Stimulated activated CD4-positive, alpha-beta T cell treated with anti-CD3 and anti-CD28 coated beads, TNF-alpha, amount 100 ng/mL, for 24 hours (primary cell): ENCODE results near the gene RAB30.

Experiments
- DNase-seq, 3 experiments: peaks; one replicate each; pipeline ENCODE4 v3.0.0-alpha.2; 2020; ENCODE audit warnings: low read depth in 3 of 3

The RAB30 gene, protein sequence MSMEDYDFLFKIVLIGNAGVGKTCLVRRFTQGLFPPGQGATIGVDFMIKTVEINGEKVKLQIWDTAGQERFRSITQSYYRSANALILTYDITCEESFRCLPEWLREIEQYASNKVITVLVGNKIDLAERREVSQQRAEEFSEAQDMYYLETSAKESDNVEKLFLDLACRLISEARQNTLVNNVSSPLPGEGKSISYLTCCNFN

DNA sequence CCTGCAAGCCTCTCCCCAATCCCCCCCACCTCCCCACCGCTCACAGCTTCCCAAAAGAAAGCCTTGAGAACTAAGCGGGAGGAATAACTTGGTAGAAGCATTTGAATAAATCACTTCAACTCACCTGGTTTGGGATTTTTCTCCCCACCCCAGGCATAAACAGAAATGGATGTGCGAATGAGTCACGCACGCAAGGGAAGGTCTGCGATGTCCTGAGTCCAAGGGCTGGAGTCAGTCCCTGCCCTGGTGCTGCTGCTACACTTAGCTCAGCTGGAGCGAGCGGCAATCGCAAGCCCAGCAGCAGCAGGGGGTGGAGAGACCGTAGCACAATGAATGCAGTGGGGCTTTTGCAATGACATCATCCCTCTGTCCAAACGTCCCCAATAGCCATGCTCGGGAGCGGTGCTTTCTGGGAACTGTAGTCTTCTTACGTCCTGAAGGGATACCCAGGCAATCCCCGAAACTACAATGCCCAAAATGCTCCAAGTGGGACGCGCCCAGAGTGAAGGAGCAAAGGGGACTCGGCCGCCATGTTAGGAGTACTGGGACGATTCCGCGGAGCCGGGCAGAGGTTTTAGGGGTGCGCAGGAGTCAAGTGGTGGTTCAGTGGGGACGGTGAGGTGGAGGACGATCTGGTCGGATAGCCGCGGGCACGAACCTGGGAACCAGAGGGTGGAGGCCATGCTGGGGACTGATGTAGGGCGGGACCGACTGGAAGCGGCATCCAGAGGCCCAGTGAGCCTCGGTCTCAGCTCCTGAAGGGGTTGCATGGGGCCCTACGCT is at the start of gene RAB30:
Gene RAB30 (minus strand): TSS at position 331 of the 783 bp plus-strand sequence. CDS start 74,581 bp downstream, outside the sequence.
- DNase-seq = peak; percentile 82 to 94 (median 89)

DNA sequence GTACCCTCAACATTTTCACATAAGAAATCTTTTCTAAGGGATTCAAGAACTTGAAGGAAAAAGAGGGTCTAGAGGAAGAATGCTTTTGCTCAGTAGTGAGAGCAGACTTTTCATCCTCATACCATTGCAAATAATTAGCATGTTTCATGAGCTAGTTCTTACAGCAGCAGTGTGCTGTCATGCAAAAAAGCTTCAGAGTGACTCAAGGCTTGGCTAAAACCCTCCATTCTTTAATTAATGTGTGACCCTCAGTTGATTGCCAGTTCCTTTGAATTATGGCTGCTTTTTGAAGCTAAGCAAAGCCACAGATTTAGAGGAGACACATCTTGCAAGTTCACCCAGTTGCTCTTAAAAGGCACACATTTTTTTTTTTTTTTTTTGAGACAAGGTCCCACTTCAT is 48.6 kb upstream of the RAB30 start:
- no peak for DNase-seq

DNA sequence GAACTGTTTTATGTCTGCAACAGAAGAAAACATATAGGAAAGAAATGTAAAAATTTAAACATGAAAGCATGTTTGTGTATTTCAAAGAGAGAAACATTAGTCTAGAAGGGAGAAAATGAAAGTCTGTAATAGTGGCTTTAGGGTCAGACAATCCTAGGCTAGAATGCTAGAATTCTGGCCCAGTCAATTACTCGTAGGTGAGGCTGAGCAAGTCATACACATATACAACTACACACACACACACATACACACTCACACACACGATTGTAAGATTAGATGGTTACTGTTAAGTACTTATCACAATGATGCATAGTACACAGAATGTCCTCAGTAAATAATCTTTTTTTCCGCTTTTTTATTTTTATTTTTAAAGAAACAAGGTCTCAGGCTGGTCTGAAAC is 47.5 kb upstream of the RAB30 start:
- no peak for DNase-seq

DNA sequence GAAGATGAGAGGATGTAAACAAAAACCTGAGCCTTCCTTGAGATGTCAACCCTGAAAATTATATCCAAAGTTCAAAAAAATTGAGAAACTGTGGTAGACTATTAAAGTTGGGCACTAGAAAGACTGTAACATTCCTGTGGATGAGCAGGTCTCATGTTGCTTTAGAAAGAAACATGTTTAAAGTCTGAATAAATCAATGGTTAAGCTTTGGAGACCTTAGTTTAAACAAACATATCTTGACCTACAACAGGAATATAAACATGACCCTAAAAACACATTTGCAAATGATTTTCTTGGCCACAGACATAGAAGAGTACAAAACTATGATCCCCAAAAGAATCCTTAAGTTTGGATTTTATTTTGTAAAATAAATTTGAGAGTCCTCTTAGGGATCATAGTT is 47.1 kb upstream of the RAB30 start:
- DNase-seq = no peak

DNA sequence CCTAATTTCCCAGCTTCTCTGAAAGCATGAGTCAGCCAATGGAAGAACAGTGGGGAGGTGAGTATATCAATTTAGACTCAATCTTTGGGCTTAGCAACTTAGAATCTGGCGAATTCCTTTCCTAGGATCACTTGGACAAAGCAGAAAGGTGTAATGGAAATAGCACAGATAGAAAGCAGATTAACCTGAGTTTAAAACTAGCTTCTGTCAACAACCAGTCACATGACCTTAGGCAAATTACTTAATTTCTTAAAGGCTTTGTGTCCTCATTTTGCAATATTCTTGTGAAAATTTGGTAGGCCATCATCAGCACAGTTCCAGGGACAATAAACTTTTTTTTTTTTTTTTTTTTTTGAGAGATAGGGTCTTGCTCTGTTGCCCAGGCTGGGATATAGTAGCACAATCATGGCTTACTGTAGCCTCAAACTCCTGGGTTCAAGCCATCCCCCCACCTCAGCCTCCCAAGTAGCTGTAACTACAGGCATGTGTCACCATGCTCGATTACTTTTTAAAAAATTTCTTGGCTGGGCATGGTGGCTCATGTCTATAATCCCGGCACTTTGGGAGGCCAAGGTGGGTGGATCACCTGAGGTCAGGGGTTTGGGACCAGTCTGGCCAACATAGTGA is 44.4 kb upstream of the RAB30 start:
- DNase-seq = no peak

DNA sequence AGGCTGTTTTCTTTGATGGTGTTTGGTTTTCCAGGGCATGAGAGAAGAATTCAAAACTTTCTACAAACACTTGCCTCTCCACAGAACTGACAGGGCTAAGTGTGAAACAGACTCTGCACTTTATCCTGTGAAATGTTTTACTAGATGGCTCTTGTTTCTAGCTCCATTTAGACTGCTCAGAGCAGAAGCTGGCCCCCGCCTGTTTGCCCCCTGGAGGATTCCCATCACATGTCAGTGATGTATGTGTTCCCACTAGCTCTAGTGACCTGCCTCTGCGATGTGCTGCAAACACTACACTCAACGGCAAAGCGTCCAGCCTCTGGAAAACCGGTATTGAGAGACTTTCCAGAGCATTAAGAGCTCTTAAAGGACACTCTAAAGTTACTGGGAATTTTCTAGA is 43.9 kb upstream of the RAB30 start:
- no peak for DNase-seq

DNA sequence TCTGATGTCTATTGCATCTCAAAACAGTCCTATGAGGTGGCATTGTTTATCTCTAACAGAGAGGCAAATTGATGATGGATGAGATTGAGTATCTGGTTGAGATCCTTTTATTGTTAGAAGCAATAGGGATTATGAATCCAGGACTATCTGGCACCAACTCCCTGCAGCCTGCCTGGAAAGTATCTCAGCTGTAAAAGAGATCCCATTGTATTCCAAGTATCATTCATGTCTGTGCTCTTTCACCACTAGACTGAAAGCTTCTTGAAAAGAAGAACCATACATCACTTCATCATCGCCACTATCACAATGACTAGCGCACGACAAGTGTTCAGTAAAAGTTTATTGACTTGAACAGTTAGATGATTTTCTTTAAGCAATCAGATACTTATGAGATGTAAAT is 43.3 kb upstream of the RAB30 start:
- no peak for DNase-seq

DNA sequence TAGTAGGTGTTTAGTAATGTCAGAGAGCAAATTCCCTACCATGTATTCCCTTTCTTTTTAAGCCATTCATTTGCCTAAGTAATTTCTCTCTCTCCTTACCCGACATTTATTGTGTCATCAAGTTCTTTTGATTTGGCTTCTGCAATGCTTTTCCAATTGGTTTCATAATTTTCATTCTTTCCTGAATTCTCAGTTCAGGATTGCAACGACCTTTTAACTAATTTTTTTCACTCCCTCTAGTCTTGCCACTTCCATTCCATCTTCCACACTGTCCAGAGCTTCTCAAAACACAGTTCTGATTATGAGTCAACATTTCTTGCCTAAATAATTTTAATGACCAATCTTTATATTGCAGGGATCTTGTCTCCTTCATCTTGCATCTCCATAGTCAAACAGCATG is 41.2 kb upstream of the RAB30 start:
- DNase-seq = no peak

DNA sequence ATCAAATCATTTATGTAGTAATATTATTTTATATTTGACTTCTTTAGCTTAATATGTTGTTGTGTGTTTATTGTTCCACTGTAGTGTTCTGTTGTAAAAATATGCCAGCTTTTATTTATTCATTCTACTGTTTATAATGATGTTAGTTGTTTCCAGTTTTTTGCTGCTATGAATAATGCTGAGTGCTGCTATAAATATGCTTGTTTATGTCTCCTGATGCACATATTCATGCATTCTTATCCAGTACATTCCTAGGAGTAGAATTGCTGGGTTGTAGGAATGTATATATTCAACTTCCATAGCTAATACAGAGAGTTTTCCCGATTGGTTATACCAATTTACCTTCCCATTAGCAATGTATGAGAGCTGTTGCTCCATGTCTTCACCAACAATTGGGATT is 33.5 kb upstream of the RAB30 start:
- DNase-seq = no peak

DNA sequence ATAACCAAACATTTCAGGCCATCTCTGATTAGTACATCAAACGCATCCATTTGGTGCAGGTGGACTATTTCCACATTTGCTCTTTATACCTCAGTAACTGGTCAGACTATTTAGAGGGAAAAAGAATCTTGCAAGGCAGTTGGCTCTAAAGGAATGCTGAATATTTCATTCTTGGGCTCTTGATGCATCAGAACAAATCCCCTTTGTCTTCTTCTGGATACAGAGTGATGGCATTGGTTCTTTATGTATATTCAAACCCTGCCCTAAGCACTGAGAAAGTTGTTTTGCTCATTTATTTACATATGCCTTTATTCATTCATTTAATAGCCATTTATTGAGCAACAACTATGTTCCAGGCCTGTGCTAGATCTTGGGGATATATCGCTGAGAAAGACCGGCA is 31.1 kb upstream of the RAB30 start:
- DNase-seq = no peak

DNA sequence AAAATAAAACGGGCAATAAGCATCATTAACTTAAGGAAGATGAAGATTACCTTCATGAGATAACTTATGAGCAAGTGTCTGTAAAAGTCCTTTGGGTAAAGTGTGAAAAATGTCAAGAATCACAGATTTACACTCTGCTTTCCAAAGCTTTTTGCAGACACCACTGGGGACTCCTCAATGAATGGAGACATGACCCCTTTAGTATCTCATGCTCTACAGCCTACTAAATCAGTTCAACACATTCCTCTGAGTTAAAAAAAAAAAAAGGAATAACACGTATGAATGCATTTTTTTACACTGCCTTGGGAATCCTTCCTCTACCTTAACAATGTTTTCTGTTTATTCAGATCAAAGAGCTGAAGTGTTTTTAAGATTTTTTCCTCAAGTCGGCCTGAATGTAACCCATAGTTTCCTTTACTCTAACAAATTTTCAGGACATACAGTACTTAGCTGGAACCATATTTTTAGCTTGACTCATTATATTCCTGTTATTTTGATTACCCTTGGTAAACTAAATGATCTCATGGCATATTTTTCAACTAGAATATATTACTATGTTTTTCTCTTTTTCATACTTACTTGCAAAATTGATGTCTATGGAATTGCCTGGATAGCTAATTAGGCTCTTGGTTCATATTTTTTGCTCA is 25.9 kb upstream of the RAB30 start:
- DNase-seq = no peak

DNA sequence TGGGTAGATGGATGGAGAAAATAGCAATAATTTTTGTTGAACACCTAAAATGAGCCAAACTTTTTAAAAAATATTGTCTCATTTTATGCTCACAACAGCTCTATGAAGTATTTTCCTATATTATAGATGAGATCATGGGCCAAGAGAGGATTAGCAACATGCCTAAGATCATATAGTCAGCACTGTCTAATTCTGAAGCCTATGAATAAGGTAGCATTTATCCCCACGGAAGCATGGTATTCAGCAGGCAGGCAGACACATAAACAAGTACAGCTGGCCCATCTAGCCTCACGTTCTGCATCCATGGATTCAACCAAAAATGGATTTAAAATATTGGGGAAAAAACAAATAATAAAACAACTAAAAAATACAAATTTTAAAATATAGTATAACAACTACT is 21.9 kb upstream of the RAB30 start:
- no peak for DNase-seq

DNA sequence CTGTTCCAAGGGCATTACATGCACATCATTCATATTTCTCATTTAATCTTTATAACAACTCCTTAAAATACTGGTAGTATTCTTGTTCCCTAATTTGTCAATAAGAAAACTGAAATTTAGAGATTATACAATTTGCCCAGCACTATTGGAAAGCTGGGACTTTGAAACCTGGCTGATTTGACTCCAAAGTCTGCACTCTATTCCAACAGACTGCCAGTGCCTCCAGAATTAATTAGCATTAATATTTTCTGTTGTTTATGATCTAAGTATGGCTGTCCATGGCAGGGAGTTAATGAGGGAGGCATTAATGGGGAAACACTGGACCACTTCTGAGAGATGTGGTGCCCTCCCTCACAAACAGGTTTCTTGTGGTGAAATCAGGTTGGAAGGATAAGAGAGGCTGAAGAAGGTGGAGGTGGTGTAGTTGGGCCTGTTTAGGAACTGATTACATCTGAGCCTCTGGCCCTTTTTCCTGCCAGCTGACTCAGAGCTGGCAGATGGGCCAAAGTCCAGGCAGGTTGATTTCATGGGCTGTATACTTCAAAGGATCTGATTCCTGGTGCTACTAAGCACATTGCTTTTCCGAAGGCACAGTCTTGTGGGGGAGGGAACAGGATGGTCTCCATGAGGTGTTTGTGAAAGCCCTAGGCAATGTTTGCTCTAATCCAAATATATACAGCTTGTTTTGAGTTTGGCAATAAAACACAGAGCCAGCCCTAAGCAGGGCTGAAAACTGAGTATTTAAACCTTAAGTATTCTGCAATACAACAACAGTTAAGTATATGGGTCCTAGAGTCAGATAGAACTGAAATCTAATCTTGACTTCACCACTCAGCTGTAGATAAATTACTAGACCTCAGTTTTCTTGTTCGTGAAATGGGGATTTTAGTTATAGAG is 21.0 kb upstream of the RAB30 start:
- no peak for DNase-seq

DNA sequence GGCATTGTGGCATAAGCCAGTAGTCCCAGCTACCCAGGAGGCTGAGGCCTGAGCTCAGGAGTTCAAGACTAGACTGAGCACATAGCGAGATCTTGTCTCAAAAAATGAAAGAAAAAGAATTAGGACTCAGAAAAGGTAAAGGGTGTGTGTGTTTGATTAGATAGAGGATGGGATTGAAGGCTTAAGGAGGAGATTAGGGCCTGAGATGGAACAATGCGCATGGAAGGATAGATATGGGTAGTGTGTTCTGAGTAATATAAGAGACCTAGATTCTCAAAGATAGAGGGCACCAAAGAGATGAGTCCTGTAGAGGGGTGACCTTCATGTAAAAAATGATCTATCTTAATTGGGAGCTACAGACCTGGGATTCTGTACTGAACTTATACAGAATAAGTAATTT is 17.3 kb upstream of the RAB30 start:
- no peak for DNase-seq

DNA sequence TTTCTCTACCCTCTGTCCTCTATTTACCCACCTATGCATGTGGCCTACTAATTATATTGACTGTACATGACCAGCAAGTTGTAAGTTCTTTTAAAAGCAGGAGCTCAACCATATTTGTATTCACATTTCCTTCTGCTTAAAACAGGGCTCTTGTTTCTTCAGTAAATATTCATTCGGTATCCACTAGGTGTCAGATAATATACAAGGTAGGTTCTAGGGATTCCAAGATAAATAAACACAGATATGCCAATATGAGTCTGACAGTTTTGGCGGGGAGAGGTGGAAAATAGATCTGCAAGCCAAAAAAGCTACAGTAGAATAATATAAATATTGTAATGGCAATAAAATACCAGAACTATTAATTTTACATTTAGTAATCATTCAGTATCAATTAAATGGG is 15.3 kb upstream of the RAB30 start:
- DNase-seq = no peak

DNA sequence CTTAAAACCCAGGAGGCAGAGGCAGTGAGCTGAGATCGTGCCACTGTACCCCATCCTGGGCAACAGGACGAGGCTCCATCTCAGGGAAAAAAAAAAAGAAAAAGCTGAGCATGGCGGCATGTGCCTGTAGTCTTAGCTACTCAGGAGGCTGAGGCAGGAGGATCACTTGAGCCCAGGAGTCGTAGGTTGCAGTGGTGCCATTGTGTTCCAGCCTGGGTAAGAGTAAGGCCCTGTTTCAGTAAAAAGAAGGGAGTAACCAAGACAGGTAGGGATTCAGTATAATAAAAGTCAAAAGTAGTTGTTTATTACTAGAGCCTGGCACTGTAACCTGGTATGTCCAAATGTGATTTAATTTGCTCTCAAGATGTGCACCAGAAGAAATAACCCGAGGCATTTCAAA is 8.1 kb upstream of the RAB30 start:
- DNase-seq = no peak

DNA sequence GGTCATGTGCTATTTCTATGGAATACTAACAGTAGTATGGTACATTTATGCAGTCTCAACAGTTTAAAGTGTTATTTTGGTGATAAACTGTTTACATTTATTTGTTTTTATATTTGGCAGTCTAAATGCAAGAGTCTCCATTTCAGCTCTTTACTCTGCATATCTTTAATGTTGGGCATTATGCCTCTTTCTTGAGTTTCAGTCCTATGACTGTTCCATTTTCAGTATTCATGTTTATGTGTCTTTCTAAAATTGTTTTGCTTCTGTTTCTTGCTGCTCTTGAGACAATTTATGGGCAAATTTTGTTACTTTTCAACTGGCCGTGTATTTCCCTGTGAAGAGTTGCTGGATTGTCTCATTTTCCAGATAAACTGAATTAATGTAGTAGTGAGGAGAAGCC is 6.6 kb upstream of the RAB30 start:
- DNase-seq = no peak

DNA sequence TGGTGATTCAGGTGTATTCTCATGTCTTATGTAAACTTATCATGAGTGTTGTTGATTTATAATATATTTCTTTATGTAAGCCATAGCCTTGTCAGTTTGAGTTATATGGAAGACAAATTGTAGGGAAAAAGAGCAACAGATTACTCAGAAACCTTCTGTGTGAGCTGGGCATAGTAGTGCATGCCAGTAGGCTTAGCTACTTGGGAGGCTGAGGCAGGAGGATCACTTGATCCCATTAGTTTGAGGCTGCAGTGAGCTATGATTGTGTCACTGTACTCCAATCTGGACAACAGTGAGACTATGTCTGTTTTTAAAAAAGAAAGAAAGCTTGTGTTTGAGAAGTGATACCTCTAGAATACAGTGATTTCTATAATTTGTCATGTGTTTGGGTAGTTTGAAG is 2.2 kb upstream of the RAB30 start:
- DNase-seq = no peak

DNA sequence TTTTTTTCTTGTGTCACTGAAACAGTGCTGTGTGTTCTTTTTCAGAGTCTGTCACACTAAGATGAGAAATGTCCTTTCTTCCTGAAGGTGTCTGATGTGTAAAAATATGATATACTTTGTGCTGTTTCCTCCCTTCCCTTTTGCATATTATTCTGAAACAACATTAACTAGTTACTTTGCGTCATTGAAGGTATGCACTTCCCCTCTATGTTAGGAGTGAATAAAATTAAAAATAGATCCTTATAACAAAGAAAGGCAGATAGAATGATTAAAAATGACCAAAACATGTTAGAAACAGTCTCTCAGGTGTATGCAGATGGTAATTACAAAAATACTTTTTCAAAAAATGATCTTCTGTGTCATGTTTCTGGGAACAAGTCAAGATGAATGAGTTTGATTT is 1.6 kb upstream of the RAB30 start:
- no peak for DNase-seq

DNA sequence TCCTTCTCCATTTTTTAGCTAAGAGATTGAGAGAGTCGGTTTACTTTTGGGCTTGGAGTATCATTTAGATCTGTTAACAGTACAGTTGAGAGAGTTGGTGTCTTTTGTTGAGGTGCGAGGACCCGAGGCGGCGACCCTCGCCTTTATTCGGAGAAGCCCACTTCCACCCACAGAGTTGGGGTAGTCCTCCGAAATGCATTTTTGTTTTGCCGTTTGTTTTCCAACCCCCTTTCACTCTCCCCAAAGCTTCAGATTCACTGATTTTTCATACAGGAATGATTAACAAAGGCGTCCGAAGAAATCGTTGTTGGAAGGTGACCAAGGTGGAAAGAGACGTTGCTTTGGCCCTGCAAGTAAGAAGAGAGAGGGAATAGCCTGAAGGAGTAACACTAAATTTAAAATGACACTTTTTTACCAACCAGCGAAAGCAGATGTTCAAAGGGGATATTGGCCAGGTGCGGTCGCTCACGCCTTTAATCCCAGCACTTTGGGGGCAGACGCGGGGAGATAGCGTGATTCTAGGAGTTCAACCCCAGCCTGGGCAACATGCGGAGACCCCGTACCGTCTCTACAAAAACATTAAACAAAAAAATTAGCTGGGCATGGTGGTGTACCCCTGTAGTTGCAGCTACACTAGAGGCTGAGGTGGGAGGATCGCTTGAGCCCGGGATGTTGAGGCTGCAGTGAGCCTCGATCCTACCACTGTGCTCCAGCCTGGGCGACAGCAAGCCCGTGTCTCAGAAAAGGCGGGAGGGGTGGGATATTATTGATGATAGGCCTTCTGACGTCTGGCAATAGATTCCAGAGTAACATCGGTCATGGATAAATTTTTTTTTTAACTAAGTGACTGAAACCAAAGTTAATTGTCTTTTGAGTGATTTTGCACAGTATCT is 899 bp upstream of the RAB30 start:
- DNase-seq = no peak
